CD14-positive monocyte (primary cell): ENCODE results near the gene CDH3. TPM values are rescaled to one million over a fixed set of nuclear protein-coding genes. Genes with fewer than 3 reads are reported as not detected.
A peak's percentile ranks its signal among the peaks of the same experiment; 100 is the strongest.

Experiments
- DNase-seq, 3 donors: peaks; one replicate each; pipeline ENCODE4 v3.0.0-alpha.2; 2011 to 2022
- H2AFZ ChIP-seq: 2 replicates; pipeline ENCODE4 v1.6.0; 2012; ENCODE audit warnings: mild to moderate bottlenecking, low read depth, low read length, inconsistent platforms; ENCODE audit not compliant: insufficient read depth, poor library complexity, severe bottlenecking
- H3K27ac ChIP-seq, 2 donors: 1 replicate in 1 of 2; 2 replicates in 1 of 2; pipeline ENCODE4 v1.5.1; 2012 to 2013; ENCODE audit warnings: low read length in 2 of 2, control low read depth in 1 of 2, inconsistent platforms in 1 of 2, low read depth in 1 of 2, mild to moderate bottlenecking in 1 of 2
- H3K27me3 ChIP-seq, 2 donors: one replicate each; pipeline versions ENCODE4 v1.6.0 to v1.6.1; 2011 to 2013; ENCODE audit warnings: low read length in 2 of 2; ENCODE audit not compliant: control insufficient read depth in 2 of 2, insufficient read depth in 2 of 2
- H3K36me3 ChIP-seq, 2 donors: replicated peaks in 1 of 2; 1 replicate in 1 of 2; 2 replicates in 1 of 2; pipeline versions ENCODE4 v1.5.1 to v1.6.1; 2012 to 2013; ENCODE audit warnings: low read length in 2 of 2, control low read depth in 1 of 2, inconsistent platforms in 1 of 2, mild to moderate bottlenecking in 1 of 2; ENCODE audit not compliant: insufficient read depth in 2 of 2, control insufficient read depth in 1 of 2
- H3K4me1 ChIP-seq, 2 donors: 1 replicate in 1 of 2; 2 replicates in 1 of 2; pipeline versions ENCODE4 v1.5.1 to v1.6.1; 2012 to 2013; ENCODE audit warnings: low read length in 2 of 2, control low read depth in 1 of 2, inconsistent platforms in 1 of 2, mild to moderate bottlenecking in 1 of 2, moderate library complexity in 1 of 2; ENCODE audit not compliant: insufficient read depth in 2 of 2, control insufficient read depth in 1 of 2
- H3K4me2 ChIP-seq: replicated peaks from 2 replicates; pipeline ENCODE3; 2012; ENCODE audit warnings: low read length, moderate library complexity, mild to moderate bottlenecking; ENCODE audit not compliant: poor library complexity, severe bottlenecking; ENCODE audit errors: extremely low read depth
- H3K4me3 ChIP-seq, 3 experiments: fragments of 200-600 bp in 1 of 3; sonication (generic) in 1 of 3; replicated peaks in 1 of 3; 1 replicate in 2 of 3; 2 replicates in 1 of 3; pipeline ENCODE4 v1.5.1; 2011 to 2013; ENCODE audit warnings: low read length in 3 of 3, mild to moderate bottlenecking in 3 of 3, control low read depth in 2 of 3, low read depth in 2 of 3, inconsistent platforms in 1 of 3, moderate library complexity in 1 of 3
- H3K79me2 ChIP-seq: 2 replicates; pipeline ENCODE4 v1.6.0; 2012; ENCODE audit warnings: mild to moderate bottlenecking, control low read depth, inconsistent platforms, low read length, moderate library complexity; ENCODE audit not compliant: insufficient read depth
- H3K9ac ChIP-seq: 2 replicates; pipeline ENCODE4 v1.6.0; 2017; ENCODE audit warnings: low read length, mild to moderate bottlenecking; ENCODE audit not compliant: insufficient read depth, poor library complexity, severe bottlenecking
- H3K9me3 ChIP-seq, 2 donors: replicated peaks in 1 of 2; 1 replicate in 1 of 2; 2 replicates in 1 of 2; pipeline versions ENCODE4 v1.5.1 to v1.6.1; 2012 to 2013; ENCODE audit warnings: low read length in 2 of 2, control low read depth in 1 of 2; ENCODE audit not compliant: control insufficient read depth in 1 of 2, insufficient read depth in 1 of 2
- H4K20me1 ChIP-seq: 2 replicates; pipeline ENCODE4 v1.6.0; 2012; ENCODE audit warnings: mild to moderate bottlenecking, low read length, control low read depth, moderate library complexity; ENCODE audit not compliant: insufficient read depth
- H3K27ac Mint-ChIP-seq, 7 donors: one replicate each; pipeline ENCODE4 v1.8.0; 2020; ENCODE audit warnings: mild to moderate bottlenecking in 7 of 7, mixed read lengths in 7 of 7, moderate library complexity in 6 of 7, inconsistent platforms in 2 of 7
- H3K27me3 Mint-ChIP-seq, 3 donors: one replicate each; pipeline ENCODE4 v1.8.0; 2021 to 2022; ENCODE audit warnings: low read depth in 3 of 3, mild to moderate bottlenecking in 3 of 3, mixed read lengths in 3 of 3, moderate library complexity in 3 of 3, inconsistent platforms in 1 of 3
- H3K36me3 Mint-ChIP-seq, 2 donors: one replicate each; pipeline ENCODE4 v1.8.0; 2020; ENCODE audit warnings: mixed read lengths in 2 of 2, inconsistent platforms in 1 of 2, mild to moderate bottlenecking in 1 of 2
- H3K4me1 Mint-ChIP-seq: one replicate; pipeline ENCODE4 v1.8.0; 2020; ENCODE audit warnings: mild to moderate bottlenecking, mixed read lengths
- H3K4me3 Mint-ChIP-seq, 2 donors: one replicate each; pipeline ENCODE4 v1.8.0; 2020; ENCODE audit warnings: mild to moderate bottlenecking in 2 of 2, mixed read lengths in 2 of 2, moderate library complexity in 1 of 2
- H3K9me3 Mint-ChIP-seq, 7 donors: one replicate each; pipeline ENCODE4 v1.8.0; 2020 to 2022; ENCODE audit warnings: mixed read lengths in 7 of 7, mild to moderate bottlenecking in 6 of 7, moderate library complexity in 6 of 7, inconsistent platforms in 2 of 7
- WGBS: methylation state at CpG from one replicate; pipeline ENCODE4 v1.1.5; 2013; ENCODE audit warnings: missing lambda C conversion rate; ENCODE audit not compliant: insufficient coverage; 5-methylcytosine and 5-hydroxymethylcytosine counted together
- intact Hi-C, 2 donors: fragments of 100-400 bp; cut with micrococcal nuclease; formaldehyde crosslinking; loops; one replicate each; pipeline versions ENCODE4 v1.15.0 to v1.15.1; 2023
- polyA plus RNA-seq, 3 donors: library from polyadenylated mRNA; depleted of rRNA in 1 of 3; unstranded in 2 of 3; stranded (reverse) in 1 of 3; fragments of 300-500 nt in 2 of 3; fragments of >200 nt in 1 of 3; fragmentation: Illumina TruSeq in 2 of 3; gene quantifications; 1 replicate in 2 of 3; 2 replicates in 1 of 3; pipeline ENCODE4 v1.2.3, GENCODE V29; 2012 to 2021
- TF ChIP-seq, protein P1 (sequence below): fragments of 200-600 bp; IDR thresholded peaks from one replicate; pipeline ENCODE4 v1.8.0; 2022; ENCODE audit warnings: antibody characterized with exemption, mild to moderate bottlenecking

The CDH3 gene
- polyA plus RNA-seq, 3 donors: not detected

DNA sequence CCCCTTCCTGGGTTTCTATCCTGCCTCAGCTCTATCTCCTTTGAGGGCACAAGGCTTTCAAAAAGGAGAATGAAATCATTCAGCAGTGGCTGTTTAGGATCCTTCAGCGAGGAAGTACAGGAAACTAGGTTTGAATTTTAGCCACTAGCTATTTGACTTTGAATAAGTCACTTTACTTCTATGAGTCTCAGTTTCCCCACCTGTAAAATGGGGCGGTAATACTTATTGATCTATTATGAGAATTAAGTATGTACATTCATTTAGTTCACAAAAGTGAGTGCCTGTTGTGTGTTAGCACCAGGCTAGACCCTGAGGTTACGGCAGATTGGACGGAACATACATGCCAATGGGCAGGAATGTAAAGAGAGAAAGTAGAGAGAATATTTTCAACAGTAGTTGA, 98.6 kb downstream of the CDH3 start:
- H3K4me2 ChIP-seq: no peak overlapping the region
- Mint-ChIP-seq H3K27me3 (peaks cover 14 to 22% (median 19%) of the 10 kb centered on the region in 3 donors), H3K27ac (no peak overlapping the region), H3K4me1 (peaks cover 35% of the 10 kb centered on the region), H3K4me3 (no peak overlapping the region), H3K36me3 (peaks cover 0 to 3% of the 10 kb centered on the region in 2 donors), H3K9me3 (peaks cover 0 to 2% (median 0%) of the 10 kb centered on the region in 7 donors)
- H3K9me3 ChIP-seq: peaks cover 0 to under 1% of the 10 kb centered on the region in 2 donors
- H3K79me2 ChIP-seq: no peaks in the 10 kb centered on the region
- H3K36me3 ChIP-seq: no peaks in the 10 kb centered on the region
- WGBS: no CpG with 5 or more reads among the region's 4 CpGs
- peaks cover 28 to 37% of the 10 kb centered on the region in 2 donors for H3K4me1 ChIP-seq
- no peaks in the 10 kb centered on the region for H4K20me1 ChIP-seq
- no peak overlapping the region for H3K27ac ChIP-seq
- H3K27me3 ChIP-seq: peaks cover under 1% of the 10 kb centered on the region in 2 donors
- no peak for DNase-seq
- TF ChIP-seq, protein P1, sequence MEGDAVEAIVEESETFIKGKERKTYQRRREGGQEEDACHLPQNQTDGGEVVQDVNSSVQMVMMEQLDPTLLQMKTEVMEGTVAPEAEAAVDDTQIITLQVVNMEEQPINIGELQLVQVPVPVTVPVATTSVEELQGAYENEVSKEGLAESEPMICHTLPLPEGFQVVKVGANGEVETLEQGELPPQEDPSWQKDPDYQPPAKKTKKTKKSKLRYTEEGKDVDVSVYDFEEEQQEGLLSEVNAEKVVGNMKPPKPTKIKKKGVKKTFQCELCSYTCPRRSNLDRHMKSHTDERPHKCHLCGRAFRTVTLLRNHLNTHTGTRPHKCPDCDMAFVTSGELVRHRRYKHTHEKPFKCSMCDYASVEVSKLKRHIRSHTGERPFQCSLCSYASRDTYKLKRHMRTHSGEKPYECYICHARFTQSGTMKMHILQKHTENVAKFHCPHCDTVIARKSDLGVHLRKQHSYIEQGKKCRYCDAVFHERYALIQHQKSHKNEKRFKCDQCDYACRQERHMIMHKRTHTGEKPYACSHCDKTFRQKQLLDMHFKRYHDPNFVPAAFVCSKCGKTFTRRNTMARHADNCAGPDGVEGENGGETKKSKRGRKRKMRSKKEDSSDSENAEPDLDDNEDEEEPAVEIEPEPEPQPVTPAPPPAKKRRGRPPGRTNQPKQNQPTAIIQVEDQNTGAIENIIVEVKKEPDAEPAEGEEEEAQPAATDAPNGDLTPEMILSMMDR: no peak
- no peak overlapping the region for H3K9ac ChIP-seq
- no peak overlapping the region for H3K4me3 ChIP-seq
- intact Hi-C loops: no loop called here
- H2AFZ ChIP-seq: no peak overlapping the region

DNA sequence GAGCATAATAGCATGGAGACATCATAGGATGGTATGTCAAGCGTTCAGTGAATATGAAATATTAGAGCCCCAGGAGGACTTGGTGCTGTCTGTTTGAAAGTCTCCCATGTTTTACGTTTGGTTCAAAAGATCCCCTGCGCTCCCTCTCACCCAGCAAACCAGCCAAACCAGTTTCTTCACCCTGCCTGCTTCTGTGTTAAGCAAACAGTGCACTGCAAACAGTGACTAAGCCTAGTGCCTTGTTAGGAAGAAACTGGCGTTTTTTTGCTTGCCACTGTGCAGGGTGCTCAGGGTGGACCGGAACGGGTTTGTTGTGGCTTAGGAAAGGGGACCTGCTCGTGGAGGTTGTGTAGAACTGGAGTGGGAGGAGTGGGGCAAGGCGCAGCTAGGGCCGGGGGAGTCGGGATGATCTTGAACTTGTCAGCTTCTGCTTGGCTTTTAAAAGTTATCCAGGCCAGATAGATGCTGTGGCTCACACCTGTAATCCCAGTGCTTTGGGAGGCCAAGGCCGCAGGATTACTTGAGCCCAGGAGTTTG, 99.7 kb downstream of the CDH3 start:
- Mint-ChIP-seq H3K36me3 (peaks cover 0 to 3% of the 10 kb centered on the region in 2 donors), H3K27me3 (peaks cover 16 to 21% (median 19%) of the 10 kb centered on the region in 3 donors), H3K4me3 (no peak overlapping the region), H3K27ac (peak overlapping the region in 1 of 7 donors; percentile 26), H3K4me1 (peaks cover 32% of the 10 kb centered on the region), H3K9me3 (peaks cover 0 to 2% (median 0%) of the 10 kb centered on the region in 7 donors)
- no peak overlapping the region for H2AFZ ChIP-seq
- no peaks in the 10 kb centered on the region for H3K79me2 ChIP-seq
- no peak overlapping the region for H3K4me3 ChIP-seq
- no peaks in the 10 kb centered on the region for H4K20me1 ChIP-seq
- TF ChIP-seq, protein P1: no peak
- H3K9me3 ChIP-seq: no peaks in the 10 kb centered on the region
- H3K27ac ChIP-seq: no peak overlapping the region
- no peak overlapping the region for H3K4me2 ChIP-seq
- 97% methylated on average over 8 of the region's 11 CpGs for WGBS
- no peak overlapping the region for H3K9ac ChIP-seq
- H3K36me3 ChIP-seq: no peaks in the 10 kb centered on the region
- peaks cover 26 to 33% of the 10 kb centered on the region in 2 donors for H3K4me1 ChIP-seq
- no peaks in the 10 kb centered on the region for H3K27me3 ChIP-seq
- DNase-seq: no peak
- intact Hi-C loops: no loop called here
